Motor neuron (in vitro differentiated cells): ENCODE results near the gene TAMALIN. TPM values are rescaled to one million over a fixed set of nuclear protein-coding genes. Genes with fewer than 3 reads are reported as not detected.
A peak's percentile ranks its signal among the peaks of the same experiment; 100 is the strongest.

Experiments
- ATAC-seq, 8 experiments: fragments of 200-7000 bp; cut with Tn5 transposase; replicated peaks in 6 of 8; 2 replicates each; pipeline ENCODE4 v1.8.0; 2021; ENCODE audit warnings: mild to moderate bottlenecking in 8 of 8, moderate library complexity in 8 of 8
- H3K27ac ChIP-seq, 2 donors: fragments of 250-450 bp; sonication (Bioruptor Pico); 2 replicates each; pipeline ENCODE4 v1.9.0; 2021; ENCODE audit warnings: antibody characterized with exemption in 2 of 2, mild to moderate bottlenecking in 2 of 2, moderate library complexity in 1 of 2
- H3K4me1 ChIP-seq, 2 donors: fragments of 250-450 bp; sonication (Bioruptor Pico); replicated peaks in 1 of 2; 2 replicates each; pipeline ENCODE4 v1.6.1; 2021; ENCODE audit warnings: antibody characterized with exemption in 2 of 2, mild to moderate bottlenecking in 2 of 2, moderate library complexity in 1 of 2
- H3K4me3 ChIP-seq, 5 donors: fragments of 250-450 bp; sonication (Bioruptor Pico); 2 replicates each; pipeline ENCODE4 v1.9.0; 2021; ENCODE audit warnings: antibody characterized with exemption in 5 of 5, mild to moderate bottlenecking in 5 of 5, moderate library complexity in 4 of 5
- WGBS, 10 experiments: fragments of 450-650 bp; shearing (Covaris generic); methylation state at CpG; one replicate each; pipeline ENCODE4 v1.0.0; 2022; 5-methylcytosine and 5-hydroxymethylcytosine counted together
- in situ Hi-C, 9 experiments: fragments of 400-800 bp; cut with MboI; loops; one replicate each; pipeline ENCODE4 v1.15.0; 2021; ENCODE audit warnings: low sequenced_read_pairs in 9 of 9, low pct_unique_long_range_greater_than_20kb in 2 of 9; ENCODE audit not compliant: unreplicated experiment in 9 of 9
- total RNA-seq, 8 experiments: library from RNA; unstranded; fragments of 300-600 nt; gene quantifications; 2 replicates each; pipeline versions ENCODE4 v1.2.3 to v1.2.4, GENCODE V29; 2022

The TAMALIN gene
- 10 to 100 TPM in 3 of 8 experiments, 1 to 10 TPM in 5; 2.9 to 45.8 (median 5.7) TPM for total RNA-seq

GRCh38 chr12:52006726-52007157, at the start of gene TAMALIN:
Gene TAMALIN, plus strand, starts transcription at chr12:52006946. Its CDS starts 74 bp downstream, at chr12:52007020.
- peak within 1 kb of the TSS; percentile 16 to 49 (median 34) for H3K4me3 ChIP-seq
- peaks cover 33 to 39% of the 10 kb centered on the region in 2 donors for H3K4me1 ChIP-seq
- in situ Hi-C loops = no loop called here
- ATAC-seq = peak; percentile 1 to 44 (median 18)
- no peak within 1 kb of the TSS for H3K27ac ChIP-seq
- WGBS, 10 experiments = no CpG with 5 or more reads among the region's 60 CpGs

GRCh38 chr12:51958542-51958941, 48.2 kb upstream of the TAMALIN start:
- H3K27ac ChIP-seq = no peak overlapping the region
- H3K4me1 ChIP-seq = peaks cover 15 to 17% of the 10 kb centered on the region in 2 donors
- in situ Hi-C loops = no loop called here
- H3K4me3 ChIP-seq = no peak overlapping the region
- no peak for ATAC-seq
- WGBS, 10 experiments = 67 to 100% (median 87%) methylated on average over 2 to 11 of the region's 13 CpGs; no CpG with 5 or more reads in 4 of the 10 experiments

- Histone ChIP-seq H3K4me1 (peaks cover 11 to 14% of the 10 kb centered on the region in 2 donors), H3K27ac (no peak overlapping the region), H3K4me3 (no peak overlapping the region)
- in situ Hi-C loops = no loop called here
- ATAC-seq = peak in 1 of 8 experiments; percentile 14
- WGBS, 10 experiments = 67 to 100% (median 76%) methylated on average over 1 to 3 of the region's 3 CpGs; no CpG with 5 or more reads in 7 of the 10 experiments
These were observed 47.5 kb upstream of the TAMALIN start for GRCh38 chr12:51959211-51959610.

GRCh38 chr12:51959921-51960320, 46.8 kb upstream of the TAMALIN start:
- in situ Hi-C loops = loop anchor here in 1 of 9 experiments (10.0 kb wide), 1 partner anchor 65 kb away; no protein-coding TSS in a partner anchor
- Histone ChIP-seq H3K4me3 (no peak overlapping the region), H3K4me1 (peaks cover 4 to 7% of the 10 kb centered on the region in 2 donors), H3K27ac (no peak overlapping the region)
- WGBS, 10 experiments = 83 to 100% (median 100%) methylated on average over 1 to 4 of the region's 4 CpGs; no CpG with 5 or more reads in 3 of the 10 experiments
- no peak for ATAC-seq

- H3K4me1 ChIP-seq = peaks cover 0 to 3% of the 10 kb centered on the region in 2 donors
- in situ Hi-C loops = loop anchor here in 1 of 9 experiments (10.0 kb wide), 1 partner anchor 66 kb away; no protein-coding TSS in a partner anchor
- H3K27ac ChIP-seq = no peak overlapping the region
- ATAC-seq = no peak
- WGBS, 10 experiments = 43 to 100% (median 90%) methylated on average over 1 of the region's 1 CpG; no CpG with 5 or more reads in 4 of the 10 experiments
- no peak overlapping the region for H3K4me3 ChIP-seq
These were observed 46.3 kb upstream of the TAMALIN start for GRCh38 chr12:51960488-51960887.

GRCh38 chr12:51960890-51961289, 45.9 kb upstream of the TAMALIN start:
- ATAC-seq = no peak
- H3K4me3 ChIP-seq = no peak overlapping the region
- in situ Hi-C loops = loop anchor here in 1 of 9 experiments (10.0 kb wide), 1 partner anchor 66 kb away; no protein-coding TSS in a partner anchor
- H3K4me1 ChIP-seq = peaks cover 0 to 3% of the 10 kb centered on the region in 2 donors
- no peak overlapping the region for H3K27ac ChIP-seq
- 88 to 100% (median 97%) methylated on average over 2 to 6 of the region's 6 CpGs; no CpG with 5 or more reads in 1 of the 10 experiments for WGBS, 10 experiments

- Histone ChIP-seq H3K4me3 (no peak overlapping the region), H3K27ac (no peak overlapping the region), H3K4me1 (peaks cover 0 to 3% of the 10 kb centered on the region in 2 donors)
- in situ Hi-C loops = loop anchor here in 1 of 9 experiments (10.0 kb wide), 1 partner anchor 67 kb away; no protein-coding TSS in a partner anchor
- 0 to 50% (median 6%) methylated on average over 1 of the region's 1 CpG; no CpG with 5 or more reads in 6 of the 10 experiments for WGBS, 10 experiments
- peak in 1 of 8 experiments; percentile 18 for ATAC-seq
These were observed 44.9 kb upstream of the TAMALIN start for GRCh38 chr12:51961834-51962233.

- in situ Hi-C loops = loop anchor here in 1 of 9 experiments (10.0 kb wide), 1 partner anchor 68 kb away; no protein-coding TSS in a partner anchor
- peaks cover 0 to 3% of the 10 kb centered on the region in 2 donors for H3K4me1 ChIP-seq
- 80 to 100% (median 93%) methylated on average over 2 to 3 of the region's 3 CpGs for WGBS, 10 experiments
- no peak overlapping the region for H3K27ac ChIP-seq
- H3K4me3 ChIP-seq = no peak overlapping the region
- ATAC-seq = no peak
These were observed 44.0 kb upstream of the TAMALIN start for GRCh38 chr12:51962737-51963136.

- Histone ChIP-seq H3K4me1 (peaks cover 0 to 3% of the 10 kb centered on the region in 2 donors), H3K27ac (no peak overlapping the region), H3K4me3 (no peak overlapping the region)
- in situ Hi-C loops = loop anchor here in 1 of 9 experiments (10.0 kb wide), 1 partner anchor 69 kb away; no protein-coding TSS in a partner anchor
- ATAC-seq = no peak
- 96 to 100% (median 100%) methylated on average over 1 to 4 of the region's 4 CpGs; no CpG with 5 or more reads in 1 of the 10 experiments for WGBS, 10 experiments
These were observed 43.3 kb upstream of the TAMALIN start for GRCh38 chr12:51963477-51963876.

- 100% methylated on average over 1 to 2 of the region's 2 CpGs; no CpG with 5 or more reads in 5 of the 10 experiments for WGBS, 10 experiments
- Histone ChIP-seq H3K4me3 (no peak overlapping the region), H3K4me1 (peaks cover 0 to 13% of the 10 kb centered on the region in 2 donors), H3K27ac (no peak overlapping the region)
- no peak for ATAC-seq
- in situ Hi-C loops = loop anchor here in 1 of 9 experiments (10.0 kb wide), 1 partner anchor 75 kb away; no protein-coding TSS in a partner anchor
These were observed 37.1 kb upstream of the TAMALIN start for GRCh38 chr12:51969643-51970042.

GRCh38 chr12:51970904-51971646, 35.7 kb upstream of the TAMALIN start:
- peaks cover 0 to 13% of the 10 kb centered on the region in 2 donors for H3K4me1 ChIP-seq
- in situ Hi-C loops = no loop called here
- ATAC-seq = peak in 4 of 8 experiments; percentile 24 to 33 (median 28)
- H3K27ac ChIP-seq = no peak overlapping the region
- WGBS, 10 experiments = 20 to 100% (median 72%) methylated on average over 1 to 13 of the region's 13 CpGs
- no peak overlapping the region for H3K4me3 ChIP-seq

GRCh38 chr12:51971679-51972421, 34.9 kb upstream of the TAMALIN start:
- no peak for ATAC-seq
- Histone ChIP-seq H3K27ac (no peak overlapping the region), H3K4me1 (peaks cover 0 to 13% of the 10 kb centered on the region in 2 donors), H3K4me3 (no peak overlapping the region)
- 50 to 100% (median 91%) methylated on average over 1 to 4 of the region's 4 CpGs; no CpG with 5 or more reads in 2 of the 10 experiments for WGBS, 10 experiments
- in situ Hi-C loops = no loop called here
